Ovary (tissue), 3 donors: ENCODE measurements around the gene MED22.

Source experiments
- POLR2A ChIP-seq: fragments of 450-650 bp; IDR thresholded peaks from one replicate; pipeline ENCODE4 v1.6.1; 2017; ENCODE audit warnings: antibody characterized with exemption, mild to moderate bottlenecking, moderate library complexity
- TF ChIP-seq, protein P1 (sequence below), 3 donors: fragments of 450-650 bp in 2 of 3; fragments of 200-600 bp in 1 of 3; IDR thresholded peaks; one replicate each; pipeline versions ENCODE4 v1.5.1 to v1.8.0; 2016 to 2022; ENCODE audit warnings: antibody characterized with exemption in 3 of 3, mild to moderate bottlenecking in 1 of 3
- donor health status: DM: no; HTN: no; CAD: no.

DNA sequence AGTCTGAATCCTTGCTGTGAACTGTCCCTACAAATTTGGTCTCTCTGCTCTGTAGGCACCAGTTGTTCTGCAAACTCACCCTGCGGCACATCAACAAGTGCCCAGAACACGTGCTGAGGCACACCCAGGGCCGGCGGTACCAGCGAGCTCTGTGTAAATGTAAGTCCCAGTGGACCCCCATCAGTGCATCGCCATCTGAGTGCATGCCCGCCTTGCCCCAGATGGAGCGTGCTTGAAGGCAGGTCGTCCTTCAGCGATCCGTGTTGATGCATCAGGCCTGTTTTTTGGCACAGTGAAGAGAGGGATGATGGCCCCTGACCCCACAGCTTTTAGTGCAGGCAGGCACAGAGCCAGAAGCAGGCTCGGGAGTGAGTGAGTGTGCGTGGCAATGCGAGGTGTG, 9.7 kb upstream of the MED22 start:
- TF ChIP-seq POLR2A: no peak
- TF ChIP-seq, protein P1, sequence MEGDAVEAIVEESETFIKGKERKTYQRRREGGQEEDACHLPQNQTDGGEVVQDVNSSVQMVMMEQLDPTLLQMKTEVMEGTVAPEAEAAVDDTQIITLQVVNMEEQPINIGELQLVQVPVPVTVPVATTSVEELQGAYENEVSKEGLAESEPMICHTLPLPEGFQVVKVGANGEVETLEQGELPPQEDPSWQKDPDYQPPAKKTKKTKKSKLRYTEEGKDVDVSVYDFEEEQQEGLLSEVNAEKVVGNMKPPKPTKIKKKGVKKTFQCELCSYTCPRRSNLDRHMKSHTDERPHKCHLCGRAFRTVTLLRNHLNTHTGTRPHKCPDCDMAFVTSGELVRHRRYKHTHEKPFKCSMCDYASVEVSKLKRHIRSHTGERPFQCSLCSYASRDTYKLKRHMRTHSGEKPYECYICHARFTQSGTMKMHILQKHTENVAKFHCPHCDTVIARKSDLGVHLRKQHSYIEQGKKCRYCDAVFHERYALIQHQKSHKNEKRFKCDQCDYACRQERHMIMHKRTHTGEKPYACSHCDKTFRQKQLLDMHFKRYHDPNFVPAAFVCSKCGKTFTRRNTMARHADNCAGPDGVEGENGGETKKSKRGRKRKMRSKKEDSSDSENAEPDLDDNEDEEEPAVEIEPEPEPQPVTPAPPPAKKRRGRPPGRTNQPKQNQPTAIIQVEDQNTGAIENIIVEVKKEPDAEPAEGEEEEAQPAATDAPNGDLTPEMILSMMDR (IDR thresholded peaks at IDR 0.05): no peak
